NCI-H128 (cell line): Measurements from ENCODE around the gene FBXO11.

Experiments
- DNase-seq: peaks from one replicate; lab custom pipeline; 2025; ENCODE audit not compliant: unreplicated experiment; lab: John Stamatoyannopoulos, UW

Gene FBXO11

DNA sequence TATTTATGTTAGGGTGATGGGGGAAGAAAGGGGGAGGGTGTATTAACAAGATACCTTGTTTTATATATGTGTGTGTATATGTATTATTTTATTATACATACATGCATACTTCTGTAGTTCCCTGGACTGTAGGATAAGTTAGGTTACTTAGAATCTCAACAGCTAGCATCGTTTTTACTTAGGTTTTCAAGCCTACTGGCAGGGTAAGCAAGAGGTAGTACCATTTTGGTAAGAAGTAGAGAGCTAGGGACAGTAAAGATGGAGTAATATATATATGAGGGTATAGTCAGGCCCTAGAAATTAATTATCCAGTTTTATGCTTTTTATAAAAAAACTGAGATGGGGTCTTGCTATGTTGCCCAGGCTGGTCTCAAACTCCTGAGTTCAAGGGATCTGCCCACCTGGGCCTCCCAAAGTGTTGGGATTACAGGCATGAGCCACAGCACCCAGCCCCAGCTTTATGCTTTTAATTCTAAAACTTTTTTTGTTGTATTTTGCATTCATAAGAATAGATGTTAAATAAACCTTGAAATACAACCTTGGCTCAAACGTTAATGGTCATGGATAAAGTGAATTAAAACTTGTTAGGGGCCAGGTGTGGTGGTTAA is 110.1 kb downstream of the FBXO11 start:
- no peak for DNase-seq

DNA sequence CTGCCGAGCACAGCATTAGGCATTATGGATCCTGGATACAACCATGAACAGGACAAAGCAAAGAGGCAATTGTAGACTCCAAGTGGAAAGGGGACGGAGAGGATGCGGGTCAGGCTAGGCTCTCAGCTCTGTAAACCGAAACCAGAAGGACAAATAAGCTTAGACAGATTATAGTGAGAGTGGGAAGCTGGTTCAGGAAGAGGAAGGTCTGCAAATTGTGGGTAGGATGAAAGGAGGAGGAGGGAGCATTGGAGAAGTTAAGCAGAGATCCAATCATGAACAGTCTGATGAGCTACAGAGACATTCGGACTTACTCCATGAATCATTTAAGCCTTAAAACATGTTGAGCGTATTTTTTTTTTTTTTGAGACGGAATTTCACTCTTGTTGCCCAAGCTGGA is 120.3 kb downstream of the FBXO11 start:
- DNase-seq: no peak

DNA sequence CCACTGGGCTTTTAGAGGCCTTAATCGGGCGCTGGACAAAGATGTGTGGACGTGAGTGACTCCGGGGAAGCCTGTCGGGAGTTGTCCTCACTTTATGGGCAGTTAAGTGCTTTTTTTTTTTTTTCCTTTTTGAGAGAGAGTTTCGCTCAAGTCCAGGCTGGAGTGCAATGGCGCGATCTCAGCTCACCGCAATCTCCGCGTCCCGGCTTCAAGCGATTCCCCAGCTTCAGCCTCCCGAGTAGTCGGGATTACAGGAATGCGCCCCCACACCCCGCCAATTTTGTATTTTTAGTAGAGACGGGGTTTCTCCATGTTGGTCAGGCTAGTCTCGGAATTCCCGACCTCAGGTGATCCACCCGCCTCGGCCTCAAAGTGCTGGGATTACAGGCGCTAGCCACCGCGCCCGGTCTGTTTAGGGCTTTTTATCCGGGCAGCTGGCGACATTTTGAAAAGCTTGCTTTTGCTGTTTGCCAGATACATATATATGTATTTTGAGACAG is 121.9 kb downstream of the FBXO11 start:
- DNase-seq: no peak

DNA sequence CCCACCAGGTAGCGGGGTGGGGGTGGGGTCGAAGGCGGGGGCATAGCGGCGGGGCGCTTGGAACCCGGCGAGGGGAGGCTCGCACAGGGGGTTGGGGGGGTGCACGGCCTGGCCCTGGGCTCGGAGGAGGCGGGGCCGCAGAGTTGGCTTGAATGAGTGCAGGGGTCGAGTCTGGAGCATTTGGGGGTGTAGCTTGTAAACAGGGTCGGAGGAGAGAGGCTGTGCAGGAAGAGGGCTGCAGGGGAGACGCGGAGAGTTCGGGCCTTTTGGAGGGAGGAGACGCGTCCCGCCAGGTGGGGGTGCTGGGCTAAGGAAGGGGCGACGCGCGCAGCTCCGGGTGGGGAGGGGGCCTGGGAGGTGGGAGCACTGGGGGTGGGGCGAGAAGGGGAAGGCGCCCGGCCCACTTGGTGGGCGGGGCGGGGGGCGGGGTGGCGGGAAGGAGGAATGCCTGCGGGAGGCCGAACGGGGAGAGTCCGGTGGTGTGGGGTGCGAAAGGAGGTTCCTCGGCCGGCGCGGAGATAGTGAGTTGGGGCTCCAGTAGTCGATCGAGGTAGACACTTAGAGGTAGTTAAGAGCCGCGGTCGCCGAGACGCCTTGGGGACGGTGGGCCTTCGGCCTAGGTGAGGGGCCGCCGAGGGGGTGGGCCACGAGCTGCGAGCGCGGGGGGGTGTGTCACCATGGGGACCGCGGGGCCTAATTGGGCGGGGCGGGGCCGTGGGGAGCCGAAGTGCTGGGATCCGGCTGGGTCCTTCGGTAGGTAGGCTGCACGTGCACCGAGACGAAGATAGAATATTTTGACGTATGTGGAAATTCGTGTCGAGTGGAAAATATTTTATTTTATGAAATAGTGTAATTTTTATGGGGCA is 122.6 kb downstream of the FBXO11 start:
- DNase-seq: peak; percentile 38

- DNase-seq: peak; percentile 76
Observed at GRCh38 chr2:47782671-47783485, 123.4 kb downstream of the FBXO11 start, which contains the start of gene MSH6. MSH6 (plus strand) TSS chr2:47783145; CDS start chr2:47783234, 89 bp downstream.

DNA sequence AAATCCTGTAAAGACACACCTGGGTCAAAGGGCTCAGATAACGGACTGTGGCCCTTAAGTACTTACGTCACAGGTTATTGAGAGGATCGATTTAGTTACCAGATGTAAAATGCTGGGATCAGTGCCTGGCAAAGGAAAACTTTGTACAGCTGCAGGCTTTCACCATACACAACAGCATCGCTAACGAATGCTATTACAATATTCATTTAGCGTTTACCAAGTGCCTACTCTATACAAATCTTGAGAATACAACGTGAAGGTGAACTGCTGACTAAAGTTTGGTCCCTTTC is 124.0 kb downstream of the FBXO11 start:
- DNase-seq: no peak

DNA sequence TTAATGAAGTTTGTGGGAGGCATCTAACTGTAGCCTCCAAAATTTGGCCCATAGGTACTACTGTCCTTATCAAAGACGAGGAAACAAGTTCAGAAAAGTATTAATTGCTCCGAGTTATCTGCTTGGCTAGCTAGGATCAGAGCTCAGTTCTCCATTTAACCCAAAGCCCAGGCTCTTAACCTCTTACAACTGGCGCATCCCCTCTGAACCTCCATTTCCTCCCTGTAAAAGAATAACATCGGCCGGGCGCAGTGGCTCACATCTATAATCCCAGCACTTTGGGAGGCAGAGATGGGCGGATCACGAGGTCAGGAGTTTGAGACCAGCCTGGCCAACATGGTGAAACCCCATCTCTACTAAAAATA is 126.9 kb downstream of the FBXO11 start:
- DNase-seq: no peak

DNA sequence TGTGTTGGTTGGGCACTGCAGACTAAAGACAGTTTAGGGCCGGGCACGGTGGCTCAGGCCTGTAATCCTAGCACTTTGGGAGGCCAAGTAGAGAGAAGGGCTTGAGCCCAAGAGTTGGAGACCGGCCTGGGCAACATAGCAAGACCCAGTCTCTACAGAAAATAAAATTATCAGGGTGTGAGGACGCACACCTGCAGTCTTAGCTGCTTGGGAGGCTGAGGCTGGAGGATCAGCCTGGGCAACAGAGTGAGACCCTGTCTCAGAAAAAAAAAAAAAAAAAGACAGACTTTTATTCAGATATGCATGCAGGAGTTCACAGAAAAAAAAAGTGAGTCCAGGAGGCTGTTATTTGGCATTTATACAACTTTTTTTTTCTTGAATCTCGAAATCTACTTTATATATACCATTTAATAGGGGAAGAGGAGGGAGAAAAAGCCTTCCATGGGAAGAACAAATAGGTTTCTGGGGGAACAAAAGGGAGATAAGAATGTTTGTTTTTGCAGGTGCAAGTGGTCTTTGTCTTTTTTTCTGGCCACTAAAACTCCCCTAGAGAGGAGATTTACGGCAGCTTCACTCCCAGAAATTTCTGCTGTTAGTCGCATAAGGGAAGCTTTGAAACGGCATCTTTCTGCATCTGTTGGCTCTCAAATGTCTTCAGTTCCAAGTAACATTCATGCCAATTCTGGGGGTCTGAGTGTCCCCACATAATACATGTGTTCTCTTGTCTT is 127.4 kb downstream of the FBXO11 start:
- DNase-seq: no peak

- no peak for DNase-seq
Observed at GRCh38 chr2:47777277-47777937, 128.9 kb downstream of the FBXO11 start.

DNA sequence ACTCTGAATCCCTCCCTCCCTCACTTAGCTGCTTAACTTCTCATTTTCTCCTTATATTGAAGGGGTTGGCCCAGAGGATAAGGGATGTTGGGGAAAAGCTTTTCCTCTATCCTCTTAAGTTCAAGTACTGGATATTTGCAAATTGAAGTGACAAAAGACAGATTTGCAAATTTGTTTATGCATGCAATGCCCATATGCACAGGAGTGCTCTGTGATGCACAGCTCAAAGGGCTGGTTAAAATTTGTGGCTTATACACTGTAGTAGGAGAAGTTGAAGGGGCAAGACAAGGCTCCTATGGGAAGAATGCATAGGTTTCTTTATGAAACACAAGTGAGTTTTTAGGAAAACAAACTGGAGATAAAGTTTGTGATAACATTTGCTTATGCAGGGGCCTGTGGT is 131.7 kb downstream of the FBXO11 start:
- DNase-seq: no peak

DNA sequence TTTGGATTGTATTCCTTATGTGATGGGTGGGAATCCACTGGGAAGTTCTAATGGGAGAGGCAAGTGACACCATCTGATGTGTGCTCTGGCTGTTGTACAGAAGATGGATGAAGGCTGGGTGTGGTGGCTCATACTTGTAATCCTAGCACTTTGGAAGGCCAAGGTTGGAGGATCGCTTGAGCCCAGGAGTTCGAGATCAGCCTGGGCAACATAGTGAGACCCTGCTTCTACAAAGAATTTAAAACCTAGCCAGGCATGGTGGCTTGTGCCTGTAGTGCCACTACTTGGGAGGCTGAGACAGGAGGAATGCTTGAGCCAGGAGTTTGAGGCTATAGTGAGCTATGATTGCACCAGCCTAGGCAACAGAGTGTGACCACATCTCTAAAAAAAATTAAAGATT is 134.0 kb downstream of the FBXO11 start:
- no peak for DNase-seq

GRCh38 chr2:47771211-47771610 is 135.1 kb downstream of the FBXO11 start:
- DNase-seq: no peak

DNA sequence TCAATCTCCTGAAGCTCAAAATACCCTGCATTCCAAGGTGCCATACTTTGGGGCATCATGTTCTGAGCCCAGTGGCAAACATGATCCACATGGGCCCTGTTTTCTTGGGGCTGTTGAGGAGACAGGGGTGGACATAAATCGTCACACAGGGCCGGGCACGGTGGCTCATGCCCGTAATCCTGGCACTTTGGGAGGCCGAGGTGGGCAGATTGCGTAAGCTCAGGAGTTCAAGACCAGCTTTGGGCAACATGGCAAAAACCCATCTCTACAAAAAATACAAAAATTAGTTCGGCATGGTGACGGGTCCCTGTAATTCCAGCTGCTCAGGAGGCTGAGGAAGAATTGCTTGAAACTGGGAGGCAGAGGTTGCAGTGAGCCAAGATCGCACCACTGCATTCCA is 137.0 kb downstream of the FBXO11 start:
- no peak for DNase-seq

DNA sequence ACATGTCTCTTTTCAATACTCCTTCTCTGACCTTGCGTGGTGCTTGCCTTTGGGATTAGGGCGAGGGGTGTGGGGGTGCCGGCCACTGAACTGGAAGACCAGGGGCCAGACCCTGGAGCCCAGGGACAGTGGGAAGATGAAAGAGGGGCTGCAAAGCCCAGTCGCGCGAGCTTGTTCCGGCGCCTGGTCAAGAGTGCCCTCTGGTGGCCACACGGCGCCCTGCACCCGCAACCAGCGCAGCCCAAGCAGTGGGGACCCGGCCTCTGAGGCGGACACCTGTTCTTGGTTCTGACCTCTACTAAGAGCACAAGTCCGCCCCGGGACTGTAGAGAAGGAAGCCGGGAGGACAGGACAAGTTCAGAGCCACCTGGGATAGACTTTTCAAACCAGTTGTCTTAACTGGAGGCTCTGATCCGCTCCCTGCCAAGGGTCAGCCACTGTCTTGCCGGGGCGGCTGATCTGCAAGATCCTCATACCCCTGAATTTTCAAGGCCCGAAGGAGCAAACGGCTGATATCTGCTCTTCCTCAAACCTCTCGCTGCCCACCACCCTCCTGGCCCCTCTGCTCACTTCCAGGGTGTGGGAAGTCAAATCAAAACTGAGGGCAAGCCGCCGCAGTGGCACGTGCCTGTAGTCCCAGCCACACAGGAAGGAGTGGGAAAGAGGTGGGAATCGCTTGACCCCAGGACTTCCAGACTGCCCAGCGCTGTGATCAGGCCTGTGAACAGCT is 138.3 kb downstream of the FBXO11 start:
- DNase-seq: peak; percentile 14

- DNase-seq: no peak
Observed at GRCh38 chr2:47767497-47767844, 138.8 kb downstream of the FBXO11 start.

DNA sequence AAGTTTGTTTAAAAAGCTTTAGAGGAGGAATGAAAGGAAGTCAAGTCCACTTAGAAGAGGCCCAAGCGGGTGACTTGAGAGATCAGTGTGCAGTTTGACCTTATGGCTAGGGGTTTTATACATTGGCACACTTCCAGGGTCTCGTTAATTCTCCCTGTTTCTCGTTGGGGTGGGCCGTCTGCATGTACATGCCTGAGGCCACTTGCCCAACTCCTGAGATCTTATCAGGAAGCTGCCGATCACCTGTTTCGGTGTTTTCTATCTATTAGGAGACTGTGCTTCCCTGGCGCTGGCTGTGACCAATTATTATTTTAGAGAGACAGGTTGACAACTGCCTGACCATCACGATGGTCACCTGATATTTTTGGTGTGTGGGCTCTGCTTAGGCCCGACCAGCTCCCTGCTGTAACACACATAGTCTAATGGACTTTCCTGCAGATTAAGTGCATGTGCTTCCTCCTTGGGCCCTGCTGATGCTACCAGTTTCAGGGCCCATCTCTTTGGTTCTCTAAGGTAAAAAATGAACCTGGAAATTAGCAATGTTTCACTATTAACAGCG is 154.4 kb downstream of the FBXO11 start:
- DNase-seq: no peak

DNA sequence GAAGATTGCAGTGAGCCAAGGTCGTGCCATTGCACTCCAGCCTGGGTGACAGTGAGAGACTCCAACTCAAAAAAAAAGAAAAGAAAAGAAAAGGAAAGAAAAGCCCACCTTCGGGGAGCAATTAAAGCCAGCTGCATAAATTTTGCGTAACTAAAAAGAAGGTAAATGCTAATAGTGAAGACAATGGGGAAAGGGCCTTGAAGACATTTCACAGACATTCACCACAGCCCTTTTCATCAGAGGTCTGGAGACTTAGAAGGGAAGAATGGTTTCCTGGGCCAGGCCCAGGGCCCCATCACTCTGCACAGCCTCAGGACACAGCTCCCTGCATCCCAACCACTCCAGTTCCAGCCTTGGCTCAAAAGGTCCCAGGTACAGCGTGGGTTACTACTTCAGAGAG is 158.4 kb downstream of the FBXO11 start:
- DNase-seq: no peak

- no peak for DNase-seq
Observed at GRCh38 chr2:47744074-47744473, 162.2 kb downstream of the FBXO11 start.

DNA sequence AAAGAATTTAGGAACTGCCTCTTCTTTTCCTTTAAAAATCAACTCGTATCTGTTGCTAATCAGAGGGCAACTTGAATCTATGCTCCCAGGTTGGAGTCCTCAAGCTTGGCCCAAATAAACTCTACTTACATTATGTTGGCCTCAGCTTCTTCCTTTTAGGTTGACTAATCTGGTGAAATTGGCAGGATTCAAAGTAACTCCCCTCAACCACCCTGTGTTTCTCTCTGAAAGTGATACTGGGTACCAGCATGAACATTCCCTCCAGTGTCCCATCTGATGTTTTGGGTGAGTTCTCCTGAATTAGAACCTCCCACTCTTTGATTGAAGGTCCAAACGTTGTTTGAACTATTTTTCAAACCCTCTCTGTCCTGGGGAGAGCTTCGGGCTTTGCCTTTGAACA is 164.7 kb downstream of the FBXO11 start:
- no peak for DNase-seq

DNA sequence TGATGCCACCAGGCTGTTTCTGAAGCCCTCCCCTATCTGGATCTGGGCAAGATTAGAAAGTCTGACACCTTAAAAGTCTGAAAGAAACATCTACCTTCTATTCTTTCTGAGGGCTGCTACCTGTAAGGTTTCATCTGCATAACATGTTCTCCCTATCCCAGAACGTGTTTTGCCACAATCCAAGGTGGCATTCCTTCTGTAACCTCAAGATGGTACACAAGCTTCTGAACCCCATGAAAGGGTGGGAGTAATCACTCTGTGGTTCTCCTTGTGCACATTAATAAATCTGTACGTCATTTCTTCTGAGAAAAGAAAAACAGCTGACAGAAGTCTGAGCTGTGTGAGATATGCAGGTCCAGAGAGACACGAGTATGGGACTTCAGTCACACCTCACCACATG is 165.2 kb downstream of the FBXO11 start:
- DNase-seq: no peak
